Adipose tissue (tissue), 3 donors: ENCODE measurements around the gene TOX2. TPM values are rescaled to one million over a fixed set of nuclear protein-coding genes. Genes with fewer than 3 reads are reported as not detected.

Source experiments
- H3K27ac ChIP-seq: one replicate; pipeline ENCODE4 v1.5.1; 2013; ENCODE audit warnings: low read depth, low read length
- WGBS, 3 donors: extraction: QIAGEN DNeasy Blood & Tissue Kit; methylation state at CpG; one replicate each; pipeline ENCODE4 v1.1.7; 2013; 5-methylcytosine and 5-hydroxymethylcytosine counted together
- polyA plus RNA-seq, 3 donors: library from polyadenylated mRNA; stranded (reverse); fragments of 200-250 nt; gene quantifications; one replicate each; pipeline ENCODE4 v1.2.3, GENCODE V29; 2013
- donor health status: healthy with polysubstance abuse.
- donor health status: Bipolar disorder and iron deficiency.
- donor health status: healthy.

The TOX2 gene
- polyA plus RNA-seq, 3 donors = 1.4 to 9.9 (median 2.3) TPM

DNA sequence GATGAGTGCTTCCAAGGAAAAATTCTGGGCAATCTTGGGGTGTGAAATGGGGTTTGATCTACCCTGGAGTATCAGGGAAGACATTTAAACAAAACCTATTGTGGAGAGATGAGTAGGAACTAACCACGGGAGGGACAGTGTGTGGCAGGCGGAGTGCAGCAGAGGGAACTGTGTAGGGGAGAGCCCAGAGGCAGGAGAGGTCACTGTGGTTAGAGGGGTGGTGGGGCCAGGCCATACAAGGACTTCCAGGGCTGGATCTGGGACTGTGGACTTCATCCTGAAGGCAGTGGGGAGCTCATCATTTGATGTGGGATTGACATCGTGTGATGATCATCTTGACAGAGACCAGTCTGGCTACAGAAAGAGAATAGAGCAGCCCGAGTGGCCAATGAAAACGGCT lies 89.0 kb downstream of the TOX2 start:
- no peak overlapping the region for H3K27ac ChIP-seq
- 73 to 86% (median 83%) methylated on average over 5 of the region's 5 CpGs for WGBS, 3 donors

GRCh38 chr20:44004306-44004915 lies 89.8 kb downstream of the TOX2 start:
- no peak overlapping the region for H3K27ac ChIP-seq
- 75 to 87% (median 85%) methylated on average over 4 of the region's 4 CpGs for WGBS, 3 donors

GRCh38 chr20:44005661-44006060 lies 91.0 kb downstream of the TOX2 start:
- H3K27ac ChIP-seq = no peak overlapping the region
- 55 to 85% (median 75%) methylated on average over 3 of the region's 3 CpGs for WGBS, 3 donors

GRCh38 chr20:44006126-44006525 lies 91.5 kb downstream of the TOX2 start:
- 84 to 92% (median 88%) methylated on average over 6 of the region's 6 CpGs for WGBS, 3 donors
- no peak overlapping the region for H3K27ac ChIP-seq

DNA sequence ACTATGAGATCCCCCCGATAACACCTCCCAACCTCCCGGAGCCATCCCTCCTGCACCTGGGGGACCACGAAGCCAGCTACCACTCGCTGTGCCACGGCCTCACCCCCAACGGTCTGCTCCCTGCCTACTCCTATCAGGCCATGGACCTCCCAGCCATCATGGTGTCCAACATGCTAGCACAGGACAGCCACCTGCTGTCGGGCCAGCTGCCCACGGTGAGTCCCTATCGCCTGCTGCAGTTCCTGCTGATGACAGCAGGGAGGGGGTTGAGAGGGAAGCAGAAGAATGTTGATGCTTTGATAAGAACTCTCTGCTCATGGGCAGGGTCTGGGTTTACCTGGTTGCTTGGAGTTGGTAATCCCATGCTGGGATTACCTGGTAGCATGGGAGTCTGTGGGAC lies 91.9 kb downstream of the TOX2 start:
- H3K27ac ChIP-seq = no peak overlapping the region
- 70 to 87% (median 85%) methylated on average over 9 of the region's 9 CpGs for WGBS, 3 donors

- no peak overlapping the region for H3K27ac ChIP-seq
- WGBS, 3 donors = 48 to 57% (median 57%) methylated on average over 12 of the region's 12 CpGs
Measured at GRCh38 chr20:44008806-44009678, 94.4 kb downstream of the TOX2 start.

DNA sequence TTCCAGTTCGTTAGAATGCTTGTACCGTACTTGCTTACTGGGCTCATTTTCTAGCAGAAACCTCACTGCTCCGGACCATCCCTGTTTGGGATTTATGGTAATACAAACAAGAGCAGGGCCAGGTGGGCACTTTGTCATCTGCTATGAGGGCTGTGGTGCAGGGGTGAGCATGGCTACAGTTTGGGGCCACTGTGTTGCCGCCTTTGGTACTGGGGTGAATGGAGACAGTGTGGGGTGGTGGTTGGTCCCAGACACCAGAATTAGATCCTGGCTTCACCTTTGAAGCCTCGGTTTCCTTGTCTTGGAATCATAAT lies 95.0 kb downstream of the TOX2 start:
- no peak overlapping the region for H3K27ac ChIP-seq
- WGBS, 3 donors = 72 to 85% (median 83%) methylated on average over 5 of the region's 5 CpGs

- 60 to 71% (median 71%) methylated on average over 9 of the region's 9 CpGs for WGBS, 3 donors
- no peak overlapping the region for H3K27ac ChIP-seq
Measured at GRCh38 chr20:44010162-44010704, 95.6 kb downstream of the TOX2 start.

GRCh38 chr20:44011251-44011940 lies 96.7 kb downstream of the TOX2 start:
- WGBS, 3 donors = 72 to 80% (median 80%) methylated on average over 10 of the region's 10 CpGs
- H3K27ac ChIP-seq = no peak overlapping the region

- WGBS, 3 donors = 79 to 95% (median 91%) methylated on average over 4 of the region's 4 CpGs
- H3K27ac ChIP-seq = no peak overlapping the region
Measured at GRCh38 chr20:44012466-44013226, 98.0 kb downstream of the TOX2 start.

GRCh38 chr20:44014807-44015732 lies 100.4 kb downstream of the TOX2 start:
- H3K27ac ChIP-seq = no peak overlapping the region
- 33 to 44% (median 41%) methylated on average over 17 of the region's 17 CpGs for WGBS, 3 donors

- 37 to 56% (median 53%) methylated on average over 9 of the region's 9 CpGs for WGBS, 3 donors
- no peak overlapping the region for H3K27ac ChIP-seq
Measured at GRCh38 chr20:44015733-44016103, 101.1 kb downstream of the TOX2 start.

GRCh38 chr20:44016525-44016924 lies 101.9 kb downstream of the TOX2 start:
- H3K27ac ChIP-seq = no peak overlapping the region
- 76 to 87% (median 84%) methylated on average over 6 of the region's 6 CpGs for WGBS, 3 donors

DNA sequence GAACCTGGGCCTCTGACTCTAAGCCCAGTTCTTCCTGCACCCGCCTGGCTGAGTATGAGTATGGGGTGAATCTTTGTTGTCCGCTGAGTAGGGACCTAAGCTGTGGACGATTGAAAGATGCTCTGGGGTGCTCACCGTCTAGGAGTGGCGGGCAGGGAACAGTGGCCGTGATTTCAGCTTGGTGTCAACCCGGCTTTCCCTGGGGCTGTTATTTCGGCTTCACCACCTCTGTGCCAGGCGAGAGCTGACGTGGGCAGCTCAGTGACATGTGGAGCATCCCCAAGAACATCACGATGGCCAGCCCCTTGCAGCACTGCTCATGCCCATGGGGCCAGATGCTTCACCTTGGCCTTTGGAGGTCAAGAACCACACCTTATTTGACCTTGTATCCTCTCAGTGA lies 102.6 kb downstream of the TOX2 start:
- WGBS, 3 donors = 84 to 93% (median 92%) methylated on average over 10 to 11 of the region's 11 CpGs

GRCh38 chr20:44017905-44018258 lies 103.2 kb downstream of the TOX2 start:
- WGBS, 3 donors = 40 to 60% (median 56%) methylated on average over 4 of the region's 4 CpGs
- H3K27ac ChIP-seq = no peak overlapping the region

More for the DNA sequence above, 102.6 kb downstream of the TOX2 start:
- H3K27ac ChIP-seq = no peak overlapping the region

- WGBS, 3 donors = 40 to 54% (median 41%) methylated on average over 15 of the region's 15 CpGs
- no peak overlapping the region for H3K27ac ChIP-seq
Measured at GRCh38 chr20:44018259-44018941, 103.7 kb downstream of the TOX2 start.
